CD14-positive monocyte (primary cell): ENCODE data around the gene KCTD2. TPM values are rescaled to one million over a fixed set of nuclear protein-coding genes. Genes with fewer than 3 reads are reported as not detected.
A peak's percentile ranks its signal among the peaks of the same experiment; 100 is the strongest.

Experiments used
- DNase-seq, 3 donors: peaks; one replicate each; pipeline ENCODE4 v3.0.0-alpha.2; 2011 to 2022
- H2AFZ ChIP-seq: 2 replicates; pipeline ENCODE4 v1.6.0; 2012; ENCODE audit warnings: mild to moderate bottlenecking, low read depth, low read length, inconsistent platforms; ENCODE audit not compliant: insufficient read depth, poor library complexity, severe bottlenecking
- H3K27ac ChIP-seq, 2 donors: 1 replicate in 1 of 2; 2 replicates in 1 of 2; pipeline ENCODE4 v1.5.1; 2012 to 2013; ENCODE audit warnings: low read length in 2 of 2, control low read depth in 1 of 2, inconsistent platforms in 1 of 2, low read depth in 1 of 2, mild to moderate bottlenecking in 1 of 2
- H3K27me3 ChIP-seq, 2 donors: one replicate each; pipeline versions ENCODE4 v1.6.0 to v1.6.1; 2011 to 2013; ENCODE audit warnings: low read length in 2 of 2; ENCODE audit not compliant: control insufficient read depth in 2 of 2, insufficient read depth in 2 of 2
- H3K36me3 ChIP-seq, 2 donors: replicated peaks in 1 of 2; 1 replicate in 1 of 2; 2 replicates in 1 of 2; pipeline versions ENCODE4 v1.5.1 to v1.6.1; 2012 to 2013; ENCODE audit warnings: low read length in 2 of 2, control low read depth in 1 of 2, inconsistent platforms in 1 of 2, mild to moderate bottlenecking in 1 of 2; ENCODE audit not compliant: insufficient read depth in 2 of 2, control insufficient read depth in 1 of 2
- H3K4me1 ChIP-seq, 2 donors: 1 replicate in 1 of 2; 2 replicates in 1 of 2; pipeline versions ENCODE4 v1.5.1 to v1.6.1; 2012 to 2013; ENCODE audit warnings: low read length in 2 of 2, control low read depth in 1 of 2, inconsistent platforms in 1 of 2, mild to moderate bottlenecking in 1 of 2, moderate library complexity in 1 of 2; ENCODE audit not compliant: insufficient read depth in 2 of 2, control insufficient read depth in 1 of 2
- H3K4me2 ChIP-seq: replicated peaks from 2 replicates; pipeline ENCODE3; 2012; ENCODE audit warnings: low read length, moderate library complexity, mild to moderate bottlenecking; ENCODE audit not compliant: poor library complexity, severe bottlenecking; ENCODE audit errors: extremely low read depth
- H3K4me3 ChIP-seq, 3 experiments: fragments of 200-600 bp in 1 of 3; sonication (generic) in 1 of 3; replicated peaks in 1 of 3; 1 replicate in 2 of 3; 2 replicates in 1 of 3; pipeline ENCODE4 v1.5.1; 2011 to 2013; ENCODE audit warnings: low read length in 3 of 3, mild to moderate bottlenecking in 3 of 3, control low read depth in 2 of 3, low read depth in 2 of 3, inconsistent platforms in 1 of 3, moderate library complexity in 1 of 3
- H3K79me2 ChIP-seq: 2 replicates; pipeline ENCODE4 v1.6.0; 2012; ENCODE audit warnings: mild to moderate bottlenecking, control low read depth, inconsistent platforms, low read length, moderate library complexity; ENCODE audit not compliant: insufficient read depth
- H3K9ac ChIP-seq: 2 replicates; pipeline ENCODE4 v1.6.0; 2017; ENCODE audit warnings: low read length, mild to moderate bottlenecking; ENCODE audit not compliant: insufficient read depth, poor library complexity, severe bottlenecking
- H3K9me3 ChIP-seq, 2 donors: replicated peaks in 1 of 2; 1 replicate in 1 of 2; 2 replicates in 1 of 2; pipeline versions ENCODE4 v1.5.1 to v1.6.1; 2012 to 2013; ENCODE audit warnings: low read length in 2 of 2, control low read depth in 1 of 2; ENCODE audit not compliant: control insufficient read depth in 1 of 2, insufficient read depth in 1 of 2
- H4K20me1 ChIP-seq: 2 replicates; pipeline ENCODE4 v1.6.0; 2012; ENCODE audit warnings: mild to moderate bottlenecking, low read length, control low read depth, moderate library complexity; ENCODE audit not compliant: insufficient read depth
- H3K27ac Mint-ChIP-seq, 7 donors: one replicate each; pipeline ENCODE4 v1.8.0; 2020; ENCODE audit warnings: mild to moderate bottlenecking in 7 of 7, mixed read lengths in 7 of 7, moderate library complexity in 6 of 7, inconsistent platforms in 2 of 7
- H3K27me3 Mint-ChIP-seq, 3 donors: one replicate each; pipeline ENCODE4 v1.8.0; 2021 to 2022; ENCODE audit warnings: low read depth in 3 of 3, mild to moderate bottlenecking in 3 of 3, mixed read lengths in 3 of 3, moderate library complexity in 3 of 3, inconsistent platforms in 1 of 3
- H3K36me3 Mint-ChIP-seq, 2 donors: one replicate each; pipeline ENCODE4 v1.8.0; 2020; ENCODE audit warnings: mixed read lengths in 2 of 2, inconsistent platforms in 1 of 2, mild to moderate bottlenecking in 1 of 2
- H3K4me1 Mint-ChIP-seq: one replicate; pipeline ENCODE4 v1.8.0; 2020; ENCODE audit warnings: mild to moderate bottlenecking, mixed read lengths
- H3K4me3 Mint-ChIP-seq, 2 donors: one replicate each; pipeline ENCODE4 v1.8.0; 2020; ENCODE audit warnings: mild to moderate bottlenecking in 2 of 2, mixed read lengths in 2 of 2, moderate library complexity in 1 of 2
- H3K9me3 Mint-ChIP-seq, 7 donors: one replicate each; pipeline ENCODE4 v1.8.0; 2020 to 2022; ENCODE audit warnings: mixed read lengths in 7 of 7, mild to moderate bottlenecking in 6 of 7, moderate library complexity in 6 of 7, inconsistent platforms in 2 of 7
- CTCF ChIP-seq: fragments of 200-600 bp; IDR thresholded peaks from one replicate; pipeline ENCODE4 v1.8.0; 2022; ENCODE audit warnings: antibody characterized with exemption, mild to moderate bottlenecking
- WGBS: methylation state at CpG from one replicate; pipeline ENCODE4 v1.1.5; 2013; ENCODE audit warnings: missing lambda C conversion rate; ENCODE audit not compliant: insufficient coverage; 5-methylcytosine and 5-hydroxymethylcytosine counted together
- intact Hi-C, 2 donors: fragments of 100-400 bp; cut with micrococcal nuclease; formaldehyde crosslinking; loops; one replicate each; pipeline versions ENCODE4 v1.15.0 to v1.15.1; 2023
- polyA plus RNA-seq, 3 donors: library from polyadenylated mRNA; depleted of rRNA in 1 of 3; unstranded in 2 of 3; stranded (reverse) in 1 of 3; fragments of 300-500 nt in 2 of 3; fragments of >200 nt in 1 of 3; fragmentation: Illumina TruSeq in 2 of 3; gene quantifications; 1 replicate in 2 of 3; 2 replicates in 1 of 3; pipeline ENCODE4 v1.2.3, GENCODE V29; 2012 to 2021

The KCTD2 gene
- polyA plus RNA-seq, 3 donors = 2.8 to 17.0 (median 2.9) TPM

- peaks cover 82% of the 10 kb centered on the region in 2 donors for H3K4me1 ChIP-seq
- peaks cover 60% of the 10 kb centered on the region for H3K79me2 ChIP-seq
- 98% methylated on average over 18 of the region's 18 CpGs for WGBS
- Mint-ChIP-seq H3K9me3 (peaks cover 0 to 2% (median 0%) of the 10 kb centered on the region in 7 donors), H3K27ac (peak overlapping the region in 3 of 7 donors; percentile 76 to 86 (median 82)), H3K36me3 (peaks cover 22 to 48% of the 10 kb centered on the region in 2 donors), H3K27me3 (peaks cover 0 to 6% (median 2%) of the 10 kb centered on the region in 3 donors), H3K4me3 (no peak overlapping the region), H3K4me1 (peaks cover 71% of the 10 kb centered on the region)
- TF ChIP-seq CTCF = no peak
- peak overlapping the region; percentile 32 to 73 for H3K27ac ChIP-seq
- peaks cover 20 to 22% of the 10 kb centered on the region in 2 donors for H3K36me3 ChIP-seq
- H3K27me3 ChIP-seq = no peaks in the 10 kb centered on the region
- no peak overlapping the region for H3K4me3 ChIP-seq
- peaks cover 13% of the 10 kb centered on the region for H4K20me1 ChIP-seq
- no peak overlapping the region for H2AFZ ChIP-seq
- intact Hi-C loops = no loop called here
- H3K9ac ChIP-seq = no peak overlapping the region
- peak overlapping the region; percentile 56 for H3K4me2 ChIP-seq
- no peaks in the 10 kb centered on the region for H3K9me3 ChIP-seq
- no peak for DNase-seq
These were observed 46.6 kb downstream of the KCTD2 start for GRCh38 chr17:75093548-75094158.

GRCh38 chr17:75094871-75095399 lies 47.9 kb downstream of the KCTD2 start:
- peaks cover 29 to 57% of the 10 kb centered on the region in 2 donors for H3K36me3 Mint-ChIP-seq
- H3K9me3 Mint-ChIP-seq = peaks cover 0 to 2% (median 0%) of the 10 kb centered on the region in 7 donors
- intact Hi-C loops = no loop called here
- peaks cover 69% of the 10 kb centered on the region in 2 donors for H3K4me1 ChIP-seq
- no peaks in the 10 kb centered on the region for H3K27me3 ChIP-seq
- no peak for DNase-seq
- no peak overlapping the region for H3K4me3 Mint-ChIP-seq
- no peak overlapping the region for H3K27ac Mint-ChIP-seq
- WGBS = 96% methylated on average over 14 of the region's 16 CpGs
- no peak for TF ChIP-seq CTCF
- H3K4me3 ChIP-seq = no peak overlapping the region
- H4K20me1 ChIP-seq = peaks cover 13% of the 10 kb centered on the region
- H3K9me3 ChIP-seq = no peaks in the 10 kb centered on the region
- no peak overlapping the region for H3K4me2 ChIP-seq
- H3K27me3 Mint-ChIP-seq = peaks cover 0 to 6% (median 2%) of the 10 kb centered on the region in 3 donors
- H3K79me2 ChIP-seq = peaks cover 49% of the 10 kb centered on the region
- no peak overlapping the region for H3K9ac ChIP-seq
- peaks cover 58% of the 10 kb centered on the region for H3K4me1 Mint-ChIP-seq
- H3K27ac ChIP-seq = no peak overlapping the region
- no peak overlapping the region for H2AFZ ChIP-seq
- H3K36me3 ChIP-seq = peaks cover 28 to 35% of the 10 kb centered on the region in 2 donors
